Measurements from ENCODE around the gene AOPEP. TPM values are rescaled to one million over a fixed set of nuclear protein-coding genes. Genes with fewer than 3 reads are reported as not detected.

AOPEP gene
- polyA plus RNA-seq, 5 donors = 29.3 to 40.6 (median 37.4) TPM

GRCh38 chr9:95057101-95057500 lies 330.6 kb downstream of the AOPEP start:
- peak; percentile 70 to 75 for DNase-seq

DNA sequence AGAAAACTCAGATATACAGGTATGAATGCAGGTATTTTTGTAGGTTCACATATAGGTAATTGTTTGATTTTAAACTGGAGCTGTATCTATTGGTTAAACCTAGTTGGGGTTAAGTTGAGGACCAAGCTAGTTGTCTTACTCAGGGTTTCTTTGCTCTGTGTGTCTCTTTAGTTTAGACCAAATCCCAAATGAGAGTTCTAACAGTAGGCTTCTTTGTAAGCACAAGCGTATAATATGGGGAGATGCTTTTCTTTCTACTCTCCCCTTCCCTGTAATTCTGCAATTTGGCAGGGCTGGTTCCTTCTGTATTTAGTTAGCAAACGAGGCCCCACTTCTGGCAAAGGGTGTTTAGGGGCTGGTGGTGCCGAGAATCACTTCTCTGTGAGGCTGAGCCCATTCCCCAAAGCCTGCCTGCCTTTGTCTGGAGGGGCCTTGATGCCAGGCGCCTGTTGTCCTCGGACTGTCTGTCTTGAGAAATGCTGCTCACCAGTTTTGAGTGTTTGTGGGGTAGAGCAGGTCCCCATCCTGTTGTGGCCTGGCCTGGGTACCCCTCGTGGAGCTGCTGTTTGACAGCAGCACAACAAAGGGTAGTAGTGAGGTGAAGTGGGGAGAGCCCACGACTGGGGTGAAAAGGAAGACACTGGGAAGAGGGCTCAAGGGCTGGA lies 331.8 kb downstream of the AOPEP start:
- no peak for DNase-seq

DNA sequence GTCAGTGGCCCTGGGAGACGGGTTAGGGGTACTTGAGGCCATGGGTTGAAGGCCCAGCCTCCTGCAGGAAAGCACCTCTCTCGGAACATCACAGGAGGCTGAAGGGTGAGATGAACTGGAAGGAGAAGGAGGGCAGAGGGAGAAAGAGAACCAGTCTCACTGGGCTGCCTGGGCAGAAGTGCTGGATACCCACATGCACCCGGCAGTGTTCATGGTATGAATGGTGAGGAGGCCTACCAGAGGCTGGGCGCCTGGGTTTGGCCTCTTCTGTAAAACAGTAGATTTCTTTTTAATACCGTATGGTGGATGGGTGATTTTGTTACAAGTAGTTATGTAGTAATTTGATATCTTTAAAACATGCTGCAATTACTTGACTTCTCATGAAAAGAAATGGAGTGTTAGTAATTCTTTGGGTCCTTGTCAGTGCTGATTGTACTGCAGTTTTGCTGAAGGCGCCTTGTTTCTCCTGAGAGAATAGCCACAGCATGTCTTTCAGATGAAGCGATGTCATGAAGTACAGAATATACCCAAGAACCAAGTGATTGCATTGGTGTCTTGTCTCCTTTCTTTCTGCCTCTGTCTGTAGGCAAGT lies 332.4 kb downstream of the AOPEP start:
- no peak for DNase-seq

GRCh38 chr9:95060234-95060633 lies 333.7 kb downstream of the AOPEP start:
- DNase-seq = no peak

GRCh38 chr9:95060916-95061315 lies 334.4 kb downstream of the AOPEP start:
- DNase-seq = no peak

- no peak for DNase-seq
Observed at GRCh38 chr9:95061916-95062595, 335.6 kb downstream of the AOPEP start.

GRCh38 chr9:95062596-95063065 lies 336.1 kb downstream of the AOPEP start:
- DNase-seq = no peak

DNA sequence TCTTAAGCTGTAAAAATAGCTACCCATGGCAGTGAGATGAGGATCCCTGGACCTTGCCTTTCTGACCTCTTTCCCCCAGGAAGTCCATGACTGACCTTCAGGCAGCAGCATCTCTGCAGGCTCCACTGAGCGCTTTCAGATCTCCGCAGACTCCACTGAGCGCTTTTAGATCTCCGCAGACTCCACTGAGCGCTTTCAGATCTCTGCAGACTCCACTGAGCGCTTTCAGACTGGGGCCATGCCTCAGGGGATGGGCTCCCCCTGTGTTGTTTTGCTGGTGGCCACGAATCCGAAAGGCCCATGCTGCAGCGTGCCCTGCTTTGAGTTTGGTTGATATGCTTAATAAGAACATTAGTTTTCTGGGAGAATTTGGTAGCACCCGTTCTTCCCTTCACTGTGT lies 336.8 kb downstream of the AOPEP start:
- no peak for DNase-seq

GRCh38 chr9:95065224-95065623 lies 338.7 kb downstream of the AOPEP start:
- DNase-seq = no peak

GRCh38 chr9:95067057-95067456 lies 340.6 kb downstream of the AOPEP start:
- no peak for DNase-seq

GRCh38 chr9:95067897-95068296 lies 341.4 kb downstream of the AOPEP start:
- DNase-seq = no peak

DNA sequence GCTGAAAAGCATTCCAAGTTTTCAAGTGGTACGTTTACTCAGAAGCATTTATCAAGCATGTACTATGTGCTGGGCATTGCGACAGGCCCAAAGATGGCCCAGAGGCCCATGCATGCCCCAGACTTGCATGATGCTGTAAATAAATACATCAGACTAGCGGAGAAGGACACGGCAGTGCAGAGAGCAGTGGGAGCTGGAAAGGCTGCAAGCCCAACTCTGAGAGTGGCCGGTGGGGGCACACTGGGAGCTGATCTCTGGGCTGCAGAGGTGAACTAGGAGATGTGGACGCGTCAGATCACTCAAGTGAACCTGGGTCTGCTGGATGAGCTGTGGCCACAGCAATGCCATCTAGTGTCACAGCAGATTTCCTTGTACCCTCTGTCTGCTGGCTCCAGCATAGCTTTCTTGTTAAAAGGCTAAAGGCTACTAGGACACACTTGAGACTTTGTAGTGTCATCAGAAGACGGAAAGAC lies 344.1 kb downstream of the AOPEP start:
- DNase-seq = no peak

DNA sequence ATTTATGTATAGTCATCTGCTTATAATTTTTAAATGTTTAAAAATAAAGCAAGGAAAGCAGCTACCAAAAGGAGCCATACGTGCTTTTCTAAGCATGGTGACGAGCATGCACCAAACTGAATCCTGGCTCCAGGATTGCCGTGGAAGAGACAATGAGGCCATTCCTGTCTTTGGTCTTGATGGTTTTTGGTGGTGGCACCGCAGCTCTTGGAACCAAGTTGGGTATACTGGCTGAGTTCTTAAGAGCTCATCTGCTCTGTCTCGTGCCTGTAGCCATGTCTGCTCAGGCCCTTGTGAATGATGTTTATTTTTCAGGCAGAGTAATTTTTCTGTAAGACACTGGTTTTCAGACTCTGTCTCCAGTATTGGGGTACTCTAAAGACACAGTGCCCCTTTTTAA lies 345.0 kb downstream of the AOPEP start:
- no peak for DNase-seq

GRCh38 chr9:95071925-95072324 lies 345.4 kb downstream of the AOPEP start:
- no peak for DNase-seq

DNA sequence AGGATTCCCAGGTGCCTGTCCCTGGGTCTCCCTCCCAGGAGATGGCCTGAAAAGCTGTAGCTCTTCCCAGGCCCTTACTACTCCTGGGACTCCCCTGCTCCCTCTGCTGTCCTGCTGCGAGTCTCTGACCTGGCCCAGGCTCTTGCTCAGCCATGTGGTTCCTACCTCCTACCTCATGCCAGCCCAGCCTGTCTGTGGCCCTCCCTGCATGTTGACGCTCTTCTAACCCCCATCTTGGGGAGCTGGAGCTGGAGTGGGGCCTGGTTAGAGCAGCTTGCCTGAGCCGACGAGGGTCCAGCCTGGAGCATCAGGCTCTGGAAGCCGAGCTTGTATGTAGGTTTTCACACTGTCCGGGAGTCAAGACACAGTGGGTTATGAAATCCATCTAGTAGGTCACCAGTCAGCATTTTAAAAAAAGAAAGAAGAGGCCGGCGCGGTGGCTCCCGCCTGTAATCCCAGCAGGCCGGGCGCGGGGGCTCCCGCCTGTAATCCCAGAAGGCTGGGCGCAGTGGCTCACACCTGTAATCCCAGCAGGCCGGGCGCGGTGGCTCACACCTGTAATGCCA lies 346.6 kb downstream of the AOPEP start:
- no peak for DNase-seq

DNA sequence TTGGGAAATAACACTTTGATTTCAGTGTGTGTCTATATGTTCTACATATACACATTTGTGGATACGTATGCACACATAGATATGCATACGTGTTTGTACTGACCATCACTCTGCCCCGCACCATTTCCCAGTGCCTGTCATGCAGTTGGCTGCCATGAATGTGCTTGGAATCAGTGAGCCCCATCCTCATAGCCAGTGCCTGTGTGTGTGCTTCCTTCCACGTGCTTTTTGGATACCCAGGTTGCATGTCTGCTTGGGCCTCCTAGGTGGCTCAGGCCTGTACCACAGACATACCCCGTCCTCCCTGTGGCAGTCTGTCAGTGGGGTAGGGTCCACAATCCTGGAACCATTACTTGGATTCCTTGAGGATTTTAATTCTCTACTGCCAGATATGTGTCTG lies 347.4 kb downstream of the AOPEP start:
- no peak for DNase-seq

GRCh38 chr9:95074632-95075031 lies 348.1 kb downstream of the AOPEP start:
- no peak for DNase-seq

DNA sequence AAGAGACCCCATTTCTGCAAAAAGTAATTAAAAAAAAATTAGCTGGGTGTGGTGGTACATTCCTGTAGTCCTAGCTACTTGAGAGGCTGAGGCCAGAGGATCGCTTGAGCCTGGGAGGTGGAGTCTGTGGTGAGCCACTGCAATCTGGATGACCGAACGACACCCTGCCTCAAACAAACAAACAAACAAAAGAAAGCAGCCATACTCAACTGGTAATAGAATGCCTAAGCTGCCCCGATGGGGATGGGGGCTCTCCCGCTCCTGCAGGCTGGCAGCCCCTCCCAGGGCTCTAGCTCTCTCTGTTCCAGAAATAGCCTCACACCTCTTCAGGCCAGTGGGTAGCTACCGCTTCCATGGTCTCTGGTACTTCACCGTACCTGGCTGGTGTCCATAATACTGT lies 349.2 kb downstream of the AOPEP start:
- no peak for DNase-seq

DNA sequence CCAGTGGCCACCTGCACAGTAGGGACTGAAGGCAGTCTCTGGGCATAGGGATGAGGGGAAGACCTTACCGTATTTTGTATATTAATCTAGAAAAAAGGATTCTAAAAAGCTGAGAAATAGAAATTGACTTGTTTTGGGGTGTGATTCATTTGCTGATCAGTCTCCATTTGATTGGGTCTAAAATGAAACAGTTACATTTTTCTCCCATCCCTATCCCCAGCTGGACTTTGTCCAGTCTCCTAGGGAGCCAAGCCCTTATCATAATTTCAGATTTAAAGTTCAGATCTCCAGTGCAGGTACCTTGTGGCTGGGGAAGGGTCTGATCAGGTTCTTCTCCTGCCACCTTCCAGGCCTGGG lies 350.2 kb downstream of the AOPEP start:
- DNase-seq = no peak

DNA sequence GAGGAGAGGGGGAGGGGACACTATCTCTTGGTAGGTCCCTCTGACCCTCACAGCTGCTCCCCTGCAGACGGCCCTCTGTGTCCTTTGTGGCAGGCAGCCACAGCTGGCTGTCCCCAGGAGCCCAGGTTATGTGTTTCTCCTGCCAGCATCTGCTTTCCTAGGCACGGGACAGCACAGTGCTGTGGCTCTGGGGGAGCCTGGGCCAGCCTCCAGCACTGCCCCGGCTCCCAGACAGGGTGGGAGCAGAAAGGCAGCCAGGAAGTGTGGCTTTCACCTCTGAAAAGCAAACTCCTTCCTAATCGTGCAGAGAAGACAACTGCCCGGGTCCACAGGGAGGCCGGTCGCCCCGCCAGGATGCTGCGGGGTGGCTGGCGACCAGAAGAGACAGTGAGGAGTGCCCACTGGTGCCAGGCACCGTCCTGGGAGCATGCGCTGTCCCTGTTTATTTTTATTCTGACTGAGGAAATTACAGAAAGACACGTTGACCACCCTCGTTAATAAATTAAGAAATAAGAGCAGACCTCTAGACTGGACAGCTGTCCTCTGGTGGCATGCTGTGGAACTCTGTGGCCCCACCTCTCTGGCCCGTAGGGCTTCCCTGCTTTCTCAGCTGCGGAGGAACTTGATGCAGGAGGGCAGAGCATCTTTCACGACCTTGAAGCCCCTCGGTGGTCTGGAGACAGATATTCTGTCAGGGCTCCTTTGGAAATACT lies 350.7 kb downstream of the AOPEP start:
- no peak for DNase-seq

DNA sequence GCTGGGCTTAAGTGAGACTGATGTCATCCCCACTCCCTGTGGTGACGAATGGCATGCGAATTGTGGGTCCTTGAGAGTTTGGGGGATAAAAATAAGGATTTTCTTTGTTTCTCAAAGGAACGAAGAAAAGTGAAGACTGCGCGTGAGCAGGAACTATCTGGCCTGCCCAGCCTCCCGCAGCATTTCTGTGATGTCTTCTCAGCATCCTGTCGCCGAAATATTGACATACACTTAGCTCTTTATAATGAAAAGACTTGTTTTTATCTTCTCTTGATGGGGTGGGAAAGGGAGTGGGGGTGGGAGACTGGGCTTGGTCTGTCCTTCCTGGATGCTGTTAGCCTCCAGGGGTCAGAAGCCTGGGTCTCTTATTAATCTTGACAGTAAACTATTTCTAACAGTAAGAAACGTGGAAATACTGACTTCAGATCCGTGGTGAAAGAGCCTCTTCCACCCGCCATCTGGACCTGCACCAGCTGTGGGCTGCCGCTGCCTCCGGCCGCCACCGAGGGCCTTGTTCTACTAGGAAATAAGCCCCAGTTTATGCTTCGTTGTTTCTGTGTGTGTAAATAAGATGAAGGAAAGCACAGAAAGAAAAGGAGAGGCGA lies 351.4 kb downstream of the AOPEP start:
- DNase-seq = no peak

GRCh38 chr9:95078511-95078910 lies 352.0 kb downstream of the AOPEP start:
- no peak for DNase-seq
